Body of pancreas (tissue), 4 donors: Measurements from ENCODE around the gene INF2. TPM values are rescaled to one million over a fixed set of nuclear protein-coding genes. Genes with fewer than 3 reads are reported as not detected.

Source experiments
- ATAC-seq: fragments of 150-250 bp; one replicate; pipeline ENCODE4 v1.9.1; 2016
- DNase-seq, 4 donors: peaks; one replicate each; pipeline ENCODE4 v3.0.0-alpha.2; 2019
- H3K27ac ChIP-seq, 4 donors: fragments of 200-600 bp; sonication (generic); 1 replicate in 3 of 4; 2 replicates in 1 of 4; pipeline versions ENCODE4 v1.5.1 to v1.6.1; 2016 to 2019; ENCODE audit warnings: mild to moderate bottlenecking in 1 of 4, mixed read lengths in 1 of 4, moderate library complexity in 1 of 4
- H3K27me3 ChIP-seq, 2 donors: fragments of 200-600 bp; sonication (generic); one replicate each; pipeline ENCODE4 v1.6.0; 2016; ENCODE audit warnings: mild to moderate bottlenecking in 1 of 2
- H3K36me3 ChIP-seq, 2 donors: fragments of 200-600 bp; sonication (generic); replicated peaks in 1 of 2; 2 replicates each; pipeline ENCODE4 v1.5.1; 2016; ENCODE audit warnings: low read depth in 2 of 2; ENCODE audit not compliant: insufficient read depth in 1 of 2
- H3K4me1 ChIP-seq: fragments of 200-600 bp; sonication (generic); one replicate; pipeline ENCODE4 v1.6.0; 2016
- H3K4me3 ChIP-seq, 2 donors: fragments of 200-600 bp; sonication (generic); 1 replicate in 1 of 2; 2 replicates in 1 of 2; pipeline ENCODE4 v1.5.1; 2016 to 2019
- H3K9me3 ChIP-seq, 3 donors: fragments of 200-600 bp; sonication (generic); 1 replicate in 2 of 3; 2 replicates in 1 of 3; pipeline ENCODE4 v1.5.1; 2016
- POLR2A ChIP-seq, 3 donors: fragments of 450-650 bp; IDR thresholded peaks; one replicate each; pipeline ENCODE4 v1.6.1; 2016; ENCODE audit warnings: antibody characterized with exemption in 3 of 3, mild to moderate bottlenecking in 2 of 3
- WGBS, 2 donors: methylation state at CpG; one replicate each; pipeline ENCODE4 v1.1.5; 2017; 5-methylcytosine and 5-hydroxymethylcytosine counted together
- intact Hi-C: fragments of 100-400 bp; cut with DNase I; formaldehyde crosslinking; loops from one replicate; pipeline ENCODE4 v1.15.1; 2023
- total RNA-seq, 2 donors: library from RNA; depleted of rRNA; stranded (reverse); fragments of >200 nt; gene quantifications; one replicate each; pipeline ENCODE4 v1.1.0, GENCODE V29; 2016
- TF ChIP-seq, protein P1 (sequence below), 7 experiments: fragments of 450-650 bp in 4 of 7; fragments of 200-600 bp in 3 of 7; sonication (generic) in 3 of 7; IDR thresholded peaks; one replicate each; pipeline ENCODE4 v1.5.1; 2016 to 2019; ENCODE audit warnings: antibody characterized with exemption in 7 of 7

Gene INF2
- total RNA-seq, 2 donors from 2014 or later: 46.2 to 90.3 TPM

DNA sequence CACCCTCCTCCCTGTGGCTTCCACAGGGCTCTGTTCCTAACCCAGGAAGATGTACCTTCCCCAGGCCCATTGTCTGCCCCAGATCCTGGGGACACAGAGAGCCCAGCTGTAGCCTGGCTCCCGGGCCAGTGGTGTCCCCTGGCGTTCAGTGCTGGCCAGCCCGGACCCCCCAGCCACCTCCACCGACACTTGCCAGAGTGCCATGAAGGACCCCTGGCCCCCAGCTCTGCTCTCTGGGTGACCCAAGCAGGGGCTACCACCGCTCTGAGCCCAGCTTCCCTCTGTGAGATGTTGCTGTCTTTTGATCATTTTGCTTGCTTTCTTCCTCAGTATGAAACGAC, 6.2 kb downstream of the INF2 start:
- intact Hi-C loops: no loop called here
- Histone ChIP-seq H3K4me1 (peaks cover 10% of the 10 kb centered on the region), H3K9me3 (no peaks in the 10 kb centered on the region), H3K27me3 (no peaks in the 10 kb centered on the region), H3K27ac (no peak overlapping the region), H3K36me3 (no peaks in the 10 kb centered on the region), H3K4me3 (no peak overlapping the region)
- DNase-seq (no peak), ATAC-seq (no peak)
- no peak for TF ChIP-seq POLR2A (IDR thresholded peaks at IDR 0.05)
- TF ChIP-seq, protein P1, sequence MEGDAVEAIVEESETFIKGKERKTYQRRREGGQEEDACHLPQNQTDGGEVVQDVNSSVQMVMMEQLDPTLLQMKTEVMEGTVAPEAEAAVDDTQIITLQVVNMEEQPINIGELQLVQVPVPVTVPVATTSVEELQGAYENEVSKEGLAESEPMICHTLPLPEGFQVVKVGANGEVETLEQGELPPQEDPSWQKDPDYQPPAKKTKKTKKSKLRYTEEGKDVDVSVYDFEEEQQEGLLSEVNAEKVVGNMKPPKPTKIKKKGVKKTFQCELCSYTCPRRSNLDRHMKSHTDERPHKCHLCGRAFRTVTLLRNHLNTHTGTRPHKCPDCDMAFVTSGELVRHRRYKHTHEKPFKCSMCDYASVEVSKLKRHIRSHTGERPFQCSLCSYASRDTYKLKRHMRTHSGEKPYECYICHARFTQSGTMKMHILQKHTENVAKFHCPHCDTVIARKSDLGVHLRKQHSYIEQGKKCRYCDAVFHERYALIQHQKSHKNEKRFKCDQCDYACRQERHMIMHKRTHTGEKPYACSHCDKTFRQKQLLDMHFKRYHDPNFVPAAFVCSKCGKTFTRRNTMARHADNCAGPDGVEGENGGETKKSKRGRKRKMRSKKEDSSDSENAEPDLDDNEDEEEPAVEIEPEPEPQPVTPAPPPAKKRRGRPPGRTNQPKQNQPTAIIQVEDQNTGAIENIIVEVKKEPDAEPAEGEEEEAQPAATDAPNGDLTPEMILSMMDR (IDR thresholded peaks at IDR 0.05): no peak
- WGBS, 2 donors: 70% methylated on average over 5 to 6 of the region's 6 CpGs

DNA sequence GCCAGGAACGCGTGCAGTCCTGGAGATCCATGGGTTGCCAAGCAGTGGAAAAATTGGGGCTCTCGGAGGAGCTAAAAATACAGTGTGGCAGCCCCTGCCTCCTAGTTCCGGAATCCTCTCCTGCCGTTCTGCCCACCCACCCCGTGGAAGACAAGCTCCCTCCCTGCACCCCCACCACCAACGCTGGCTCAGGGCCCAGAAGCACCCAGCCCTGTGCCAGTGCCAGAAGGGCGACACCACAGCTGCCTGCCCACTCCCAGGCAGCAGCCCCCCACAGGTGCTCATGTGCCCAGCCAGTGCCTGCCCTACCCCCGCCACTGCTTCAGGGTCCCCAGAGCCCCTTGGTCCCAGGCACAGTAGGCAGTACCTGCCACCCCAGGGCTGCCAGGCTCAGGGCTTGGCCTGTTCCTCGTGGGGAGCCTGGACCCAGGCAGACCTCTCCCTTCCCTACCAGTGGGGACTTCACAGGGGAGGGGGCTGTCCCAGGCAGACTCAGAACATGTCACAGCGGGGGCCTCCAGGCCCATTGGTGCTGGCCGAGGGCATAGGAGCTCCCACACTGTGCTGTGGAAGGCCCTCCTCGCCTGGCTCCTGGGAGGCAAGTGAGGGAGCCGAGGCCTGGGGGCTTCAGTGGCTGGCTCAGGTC, 7.4 kb downstream of the INF2 start:
- TF ChIP-seq, protein P1 (IDR thresholded peaks at IDR 0.05): no peak
- TF ChIP-seq POLR2A (IDR thresholded peaks at IDR 0.05): no peak
- no peak overlapping the region for H3K27ac ChIP-seq
- intact Hi-C loops: no loop called here
- H3K4me3 ChIP-seq: no peak overlapping the region
- no peaks in the 10 kb centered on the region for H3K27me3 ChIP-seq
- peaks cover 4% of the 10 kb centered on the region for H3K4me1 ChIP-seq
- ATAC-seq: no peak
- H3K9me3 ChIP-seq: no peaks in the 10 kb centered on the region
- H3K36me3 ChIP-seq: no peaks in the 10 kb centered on the region
- 79 to 87% methylated on average over 9 to 11 of the region's 14 CpGs for WGBS, 2 donors
- no peak for DNase-seq

DNA sequence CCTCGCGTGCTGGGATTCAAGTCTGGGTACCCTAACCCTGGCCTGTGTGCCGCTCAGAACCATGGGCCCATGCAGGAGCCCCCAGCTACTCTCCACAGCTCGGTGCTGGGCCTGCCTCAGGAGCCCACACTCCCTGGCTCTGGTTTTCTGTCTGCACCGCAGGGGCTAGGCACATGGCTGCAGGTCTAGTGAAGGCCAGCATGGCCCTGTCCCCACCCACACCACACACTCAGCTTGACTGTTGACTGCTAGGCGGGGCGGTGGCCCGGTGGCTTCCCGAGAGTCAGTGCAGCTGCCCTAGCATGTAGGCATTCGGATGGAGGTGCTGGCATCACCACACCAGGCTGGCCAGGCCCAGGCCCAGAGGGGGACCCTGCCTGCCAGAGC, 7.9 kb downstream of the INF2 start:
- no peaks in the 10 kb centered on the region for H3K9me3 ChIP-seq
- no peak overlapping the region for H3K4me3 ChIP-seq
- no peaks in the 10 kb centered on the region for H3K27me3 ChIP-seq
- no peak for TF ChIP-seq POLR2A (IDR thresholded peaks at IDR 0.05)
- 85 to 92% methylated on average over 5 to 10 of the region's 10 CpGs for WGBS, 2 donors
- DNase-seq (no peak), ATAC-seq (no peak)
- H3K27ac ChIP-seq: no peak overlapping the region
- peaks cover 4% of the 10 kb centered on the region for H3K4me1 ChIP-seq
- intact Hi-C loops: no loop called here
- H3K36me3 ChIP-seq: no peaks in the 10 kb centered on the region

DNA sequence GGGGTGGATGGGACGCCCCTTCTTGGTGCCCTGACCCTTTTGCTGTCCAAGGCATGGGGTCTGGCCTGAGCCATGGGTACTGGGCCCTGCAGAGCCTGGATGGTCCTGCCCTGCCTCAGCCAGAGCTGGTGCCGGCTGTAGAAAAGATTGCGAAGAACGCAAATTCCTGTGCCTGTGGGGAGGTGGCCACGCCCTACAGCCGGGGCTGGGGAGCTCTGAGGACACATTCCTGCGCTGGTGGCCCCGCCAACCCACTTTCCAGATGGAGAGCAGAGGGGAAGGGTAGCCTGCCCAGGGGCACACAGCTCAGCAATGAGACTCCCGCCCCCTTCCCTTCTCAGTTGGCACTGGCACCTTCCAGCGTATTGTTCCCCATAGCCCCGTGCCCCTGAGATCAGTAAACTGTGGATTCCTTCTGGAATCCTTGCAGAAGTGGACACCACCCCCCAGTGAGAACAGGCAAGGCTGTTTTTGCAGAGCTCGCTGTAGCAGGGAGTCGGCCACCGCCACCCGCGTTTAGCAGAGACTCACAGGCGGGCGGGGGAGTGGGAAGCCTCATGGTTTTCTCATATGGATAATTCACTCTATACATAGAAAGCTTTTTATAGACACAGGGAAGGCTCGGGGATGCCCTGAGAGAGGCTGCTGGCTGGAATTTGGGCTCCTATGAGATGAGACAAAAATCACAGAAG, 8.6 kb downstream of the INF2 start:
- H3K27ac ChIP-seq: no peak overlapping the region
- ATAC-seq (no peak), DNase-seq (no peak)
- no peaks in the 10 kb centered on the region for H3K36me3 ChIP-seq
- H3K4me1 ChIP-seq: peaks cover 4% of the 10 kb centered on the region
- WGBS, 2 donors: 68 to 81% methylated on average over 9 to 19 of the region's 19 CpGs
- H3K27me3 ChIP-seq: no peaks in the 10 kb centered on the region
- H3K9me3 ChIP-seq: no peaks in the 10 kb centered on the region
- H3K4me3 ChIP-seq: no peak overlapping the region
- intact Hi-C loops: no loop called here
- no peak for TF ChIP-seq POLR2A (IDR thresholded peaks at IDR 0.05)
- TF ChIP-seq, protein P1 (IDR thresholded peaks at IDR 0.05): no peak

DNA sequence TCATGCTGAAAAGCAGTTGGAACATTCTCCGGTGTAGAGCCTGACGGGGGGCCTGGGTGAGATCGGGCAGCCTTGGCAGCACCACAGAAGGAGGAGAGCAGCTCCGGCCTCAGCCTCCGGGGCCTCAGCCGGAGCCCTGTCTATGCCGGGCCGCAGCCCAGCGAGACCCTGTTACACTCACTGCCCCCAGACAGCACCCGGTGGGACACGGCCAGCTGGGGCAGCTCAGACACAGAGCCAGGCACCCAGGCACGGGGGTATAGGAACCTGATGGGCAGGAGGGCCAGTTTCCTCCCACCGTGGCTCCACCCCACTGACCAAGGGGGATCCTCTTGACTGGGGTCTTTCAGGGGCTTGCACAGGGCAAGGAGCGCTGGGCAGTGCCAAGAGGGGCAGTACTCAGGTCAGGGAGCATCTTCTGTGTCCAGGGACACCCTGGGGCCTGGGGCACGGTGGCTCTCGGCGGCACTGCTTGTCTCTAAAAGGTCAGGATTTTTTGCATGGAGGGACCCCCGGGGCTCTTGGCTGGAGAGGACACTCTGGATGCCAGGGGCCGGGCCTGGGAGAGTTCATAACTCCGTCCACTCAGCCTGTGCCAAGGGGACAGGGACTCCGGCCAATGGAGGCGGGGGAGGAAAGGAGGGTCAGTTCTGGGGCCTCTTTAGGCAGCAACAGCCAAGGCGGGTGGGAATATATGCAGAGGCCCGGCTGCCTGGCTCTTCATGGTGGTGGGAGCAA, 9.4 kb downstream of the INF2 start:
- no peak for TF ChIP-seq POLR2A (IDR thresholded peaks at IDR 0.05)
- TF ChIP-seq, protein P1 (IDR thresholded peaks at IDR 0.05): no peak
- ATAC-seq (no peak), DNase-seq (no peak)
- no peak overlapping the region for H3K4me3 ChIP-seq
- no peak overlapping the region for H3K27ac ChIP-seq
- H3K36me3 ChIP-seq: peaks cover 0 to under 1% of the 10 kb centered on the region in 2 donors
- no peaks in the 10 kb centered on the region for H3K9me3 ChIP-seq
- H3K27me3 ChIP-seq: no peaks in the 10 kb centered on the region
- no peaks in the 10 kb centered on the region for H3K4me1 ChIP-seq
- intact Hi-C loops: no loop called here
- WGBS, 2 donors: 68 to 74% methylated on average over 3 to 20 of the region's 24 CpGs
